ENCODE data around the gene CRIP2.

DNA sequence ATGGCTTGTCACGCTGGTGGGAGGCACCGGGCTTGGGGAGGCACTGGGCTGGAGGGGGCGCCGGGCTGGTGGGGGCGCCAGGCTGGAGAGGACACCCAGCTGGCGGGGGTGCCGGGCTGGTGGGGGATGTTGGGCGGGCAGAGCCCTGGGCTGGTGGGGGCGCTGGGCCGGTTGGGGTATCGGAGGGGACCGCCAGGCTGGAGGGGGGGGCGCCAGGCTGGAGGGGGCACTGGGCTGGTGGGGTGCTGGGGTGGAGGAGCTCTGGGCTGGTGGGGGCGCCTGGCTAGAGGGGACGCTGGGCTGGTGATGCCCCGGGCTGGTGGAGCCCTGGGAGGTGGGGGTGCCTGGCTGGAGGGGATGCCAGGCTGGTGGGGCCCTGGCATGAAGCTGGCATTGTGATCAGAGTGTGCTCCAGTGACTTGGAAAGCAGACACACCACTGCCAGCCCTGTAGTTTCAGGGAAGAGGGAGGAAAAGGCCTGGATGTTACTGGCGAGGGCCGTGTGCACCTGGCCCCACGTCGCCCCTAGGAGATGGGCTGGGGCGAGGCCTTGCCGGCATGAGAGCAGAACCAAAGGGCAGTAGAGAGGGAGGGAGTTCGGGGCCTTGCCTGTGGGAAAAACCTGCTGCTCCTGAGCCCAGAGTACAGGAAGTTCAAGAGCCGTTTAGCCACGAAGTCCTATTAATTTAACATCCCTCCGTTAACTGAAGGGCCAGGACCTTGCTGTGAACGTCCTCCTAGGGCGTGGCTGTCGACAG is 29.5 kb downstream of the CRIP2 start:
- TF ChIP-seq, protein P1, sequence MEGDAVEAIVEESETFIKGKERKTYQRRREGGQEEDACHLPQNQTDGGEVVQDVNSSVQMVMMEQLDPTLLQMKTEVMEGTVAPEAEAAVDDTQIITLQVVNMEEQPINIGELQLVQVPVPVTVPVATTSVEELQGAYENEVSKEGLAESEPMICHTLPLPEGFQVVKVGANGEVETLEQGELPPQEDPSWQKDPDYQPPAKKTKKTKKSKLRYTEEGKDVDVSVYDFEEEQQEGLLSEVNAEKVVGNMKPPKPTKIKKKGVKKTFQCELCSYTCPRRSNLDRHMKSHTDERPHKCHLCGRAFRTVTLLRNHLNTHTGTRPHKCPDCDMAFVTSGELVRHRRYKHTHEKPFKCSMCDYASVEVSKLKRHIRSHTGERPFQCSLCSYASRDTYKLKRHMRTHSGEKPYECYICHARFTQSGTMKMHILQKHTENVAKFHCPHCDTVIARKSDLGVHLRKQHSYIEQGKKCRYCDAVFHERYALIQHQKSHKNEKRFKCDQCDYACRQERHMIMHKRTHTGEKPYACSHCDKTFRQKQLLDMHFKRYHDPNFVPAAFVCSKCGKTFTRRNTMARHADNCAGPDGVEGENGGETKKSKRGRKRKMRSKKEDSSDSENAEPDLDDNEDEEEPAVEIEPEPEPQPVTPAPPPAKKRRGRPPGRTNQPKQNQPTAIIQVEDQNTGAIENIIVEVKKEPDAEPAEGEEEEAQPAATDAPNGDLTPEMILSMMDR (conservative IDR thresholded peaks at IDR 0.05 in 1 of 2, IDR thresholded peaks at IDR 0.05 in 1 of 2; ENCODE audit: extremely low read depth in 1 of 2, insufficient read depth in 1 of 2, low read depth in 1 of 2, low read length in 2 of 2) = no peak
- TF ChIP-seq EZH2 (IDR thresholded peaks at IDR 0.05; ENCODE audit: borderline replicate concordance, low read length) = no peak

Data from mammary epithelial cell (primary cell).